GM23338 (cell line): ENCODE results near the gene DLG4. TPM values are rescaled to one million over a fixed set of nuclear protein-coding genes. Genes with fewer than 3 reads are reported as not detected.
A peak's percentile ranks its signal among the peaks of the same experiment; 100 is the strongest.

Experiments
- ATAC-seq: fragments of 200-7000 bp; cut with Tn5 transposase; 3 replicates; pipeline ENCODE4 v1.9.1; 2020
- DNase-seq: peaks from one replicate; pipeline ENCODE4 v3.0.0-alpha.2; 2015; ENCODE audit warnings: low spot score
- H2AFZ ChIP-seq: fragments of 200-600 bp; sonication (generic); 2 replicates; pipeline ENCODE4 v1.8.0; 2016; ENCODE audit warnings: antibody characterized with exemption, mild to moderate bottlenecking, moderate library complexity
- H3F3A ChIP-seq: fragments of 200-600 bp; sonication (generic); replicated peaks from 2 replicates; pipeline ENCODE4 v1.8.0; 2017; ENCODE audit warnings: antibody characterized with exemption, mixed run types, low read depth
- H3K27ac ChIP-seq: fragments of 200-600 bp; sonication (generic); 2 replicates; pipeline ENCODE4 v1.6.1; 2016; ENCODE audit warnings: low read depth
- H3K27me3 ChIP-seq: fragments of 200-600 bp; sonication (generic); 2 replicates; pipeline ENCODE4 v1.8.0; 2016; ENCODE audit warnings: mild to moderate bottlenecking, mixed run types, moderate library complexity; ENCODE audit not compliant: insufficient read depth
- H3K36me3 ChIP-seq: fragments of 200-600 bp; sonication (generic); 2 replicates; pipeline ENCODE4 v1.8.0; 2016; ENCODE audit warnings: mild to moderate bottlenecking; ENCODE audit not compliant: insufficient read depth
- H3K4me1 ChIP-seq: fragments of 200-600 bp; sonication (generic); 2 replicates; pipeline ENCODE4 v1.8.0; 2016; ENCODE audit warnings: mild to moderate bottlenecking, moderate library complexity; ENCODE audit not compliant: insufficient read depth
- H3K4me2 ChIP-seq: fragments of 200-600 bp; sonication (generic); 2 replicates; pipeline ENCODE4 v1.7.1; 2017; ENCODE audit warnings: mixed run types
- H3K4me3 ChIP-seq: fragments of 200-600 bp; sonication (generic); 2 replicates; pipeline ENCODE4 v1.6.1; 2016; ENCODE audit warnings: mixed run types
- H3K79me2 ChIP-seq: fragments of 200-600 bp; sonication (generic); replicated peaks from 2 replicates; pipeline ENCODE4 v1.8.0; 2017; ENCODE audit warnings: mild to moderate bottlenecking; ENCODE audit not compliant: insufficient read depth
- H3K9me2 ChIP-seq: fragments of 200-600 bp; sonication (generic); 2 replicates; pipeline ENCODE4 v1.8.0; 2017; ENCODE audit not compliant: insufficient read depth
- H4K20me1 ChIP-seq: fragments of 200-600 bp; sonication (generic); replicated peaks from 2 replicates; pipeline ENCODE4 v1.8.0; 2017; ENCODE audit warnings: mild to moderate bottlenecking; ENCODE audit not compliant: insufficient read depth
- H3K27ac Mint-ChIP-seq: 2 replicates; pipeline ENCODE4 v1.8.0; 2020; ENCODE audit warnings: inconsistent platforms, mild to moderate bottlenecking, moderate library complexity, mixed read lengths
- H3K27me3 Mint-ChIP-seq: 3 replicates; pipeline ENCODE4 v1.8.0; 2022; ENCODE audit warnings: low read depth, mild to moderate bottlenecking, moderate library complexity, mixed read lengths, inconsistent platforms; ENCODE audit not compliant: insufficient read depth, poor library complexity
- H3K36me3 Mint-ChIP-seq: 3 replicates; pipeline ENCODE4 v1.8.0; 2021; ENCODE audit warnings: low read depth, mild to moderate bottlenecking, inconsistent platforms, moderate library complexity, mixed read lengths
- H3K4me1 Mint-ChIP-seq: 3 replicates; pipeline ENCODE4 v1.8.0; 2020; ENCODE audit warnings: mild to moderate bottlenecking, inconsistent platforms, mixed read lengths
- H3K4me3 Mint-ChIP-seq: 3 replicates; pipeline ENCODE4 v1.8.0; 2021; ENCODE audit warnings: moderate library complexity, mild to moderate bottlenecking, inconsistent platforms, mixed read lengths
- H3K9me3 Mint-ChIP-seq: 3 replicates; pipeline ENCODE4 v1.8.0; 2020; ENCODE audit warnings: moderate library complexity, mild to moderate bottlenecking, inconsistent platforms, mixed read lengths
- CREB1 ChIP-seq: fragments of 250-450 bp; sonication (Bioruptor Pico); IDR thresholded peaks from 2 replicates; pipeline ENCODE4 v1.5.0; 2020; ENCODE audit warnings: low read depth, mild to moderate bottlenecking, moderate library complexity
- CTCF ChIP-seq, 2 experiments: fragments of 200-600 bp in 1 of 2; sonication (generic) in 1 of 2; conservative IDR thresholded peaks; 2 replicates each; pipeline versions ENCODE4 v1.5.1 to v1.6.1; 2016 to 2017; ENCODE audit warnings: antibody characterized with exemption in 2 of 2, low read depth in 2 of 2, mild to moderate bottlenecking in 2 of 2, moderate library complexity in 1 of 2
- ETS1 ChIP-seq: IDR thresholded peaks from 2 replicates; pipeline ENCODE4 v1.6.1; 2016; ENCODE audit warnings: antibody characterized with exemption
- EZH2phosphoT487 ChIP-seq: fragments of 200-600 bp; sonication (generic); IDR thresholded peaks from one replicate; pipeline ENCODE4 v1.8.1; 2018; ENCODE audit warnings: antibody characterized with exemption; ENCODE audit not compliant: unreplicated experiment
- JUNB ChIP-seq: IDR thresholded peaks from one replicate; pipeline ENCODE4 v1.6.1; 2016; ENCODE audit warnings: antibody characterized with exemption; ENCODE audit not compliant: unreplicated experiment
- NANOG ChIP-seq: IDR thresholded peaks from 2 replicates; pipeline ENCODE4 v1.6.1; 2016; ENCODE audit warnings: antibody characterized with exemption, borderline replicate concordance
- POLR2AphosphoS5 ChIP-seq: IDR thresholded peaks from 2 replicates; pipeline ENCODE4 v1.6.1; 2016; ENCODE audit warnings: antibody characterized with exemption, low read depth
- STAT1 ChIP-seq: IDR thresholded peaks from one replicate; pipeline ENCODE4 v1.6.1; 2016; ENCODE audit warnings: antibody characterized with exemption; ENCODE audit not compliant: unreplicated experiment
- ZNF114 ChIP-seq: fragments of 250-450 bp; sonication (Bioruptor Pico); IDR thresholded peaks from 2 replicates; pipeline ENCODE4 v1.5.0; 2020; ENCODE audit warnings: mild to moderate bottlenecking, moderate library complexity
- ZNF331 ChIP-seq: fragments of 250-450 bp; sonication (Bioruptor Pico); IDR thresholded peaks from 2 replicates; pipeline ENCODE4 v1.5.0; 2020; ENCODE audit warnings: low read depth, mild to moderate bottlenecking, moderate library complexity
- ZNF462 ChIP-seq: fragments of 250-450 bp; sonication (Bioruptor Pico); IDR thresholded peaks from 2 replicates; pipeline ENCODE4 v1.5.0; 2020; ENCODE audit warnings: mild to moderate bottlenecking, moderate library complexity
- polyA plus RNA-seq: library from polyadenylated mRNA; unstranded; fragments of >200 nt; fragmentation: Nextera tagmentation; extraction: Ambion mirVana; gene quantifications from 2 replicates; pipeline ENCODE4 v1.2.1, GENCODE V29; 2016
- total RNA-seq: library from RNA; depleted of rRNA; stranded (reverse); fragments of >200 nt; shearing (Covaris generic); gene quantifications from 2 replicates; pipeline ENCODE4 v1.2.3, GENCODE V29; 2014

Gene DLG4
- total and polyA plus RNA-seq, 2 experiments from 2014 or later: 11.1 to 31.0 TPM

GRCh38 chr17:7146115-7146514, 73.5 kb downstream of the DLG4 start:
- Histone ChIP-seq H4K20me1 (no peaks in the 10 kb centered on the region), H3K4me1 (peaks cover 24% of the 10 kb centered on the region), H2AFZ (peak overlapping the region; percentile 28), H3K27ac (peak overlapping the region; percentile 42; the same call in 1 of the 2 replicates), H3K9me2 (no peaks in the 10 kb centered on the region), H3K36me3 (no peaks in the 10 kb centered on the region), H3K4me2 (peak overlapping the region; percentile 54), H3K79me2 (no peaks in the 10 kb centered on the region), H3K4me3 (peak overlapping the region; percentile 27), H3K27me3 (no peaks in the 10 kb centered on the region), H3F3A (no peaks in the 10 kb centered on the region; the same call in 1 of the 2 replicates)
- Mint-ChIP-seq H3K9me3 (no peaks in the 10 kb centered on the region), H3K4me1 (peaks cover 26% of the 10 kb centered on the region), H3K36me3 (no peaks in the 10 kb centered on the region), H3K4me3 (no peak overlapping the region), H3K27ac (peak overlapping the region; percentile 58; the same call in 1 of the 2 replicates), H3K27me3 (peaks cover 4% of the 10 kb centered on the region)
- ATAC-seq (peak; percentile 53), DNase-seq (peak; percentile 74)
- TF ChIP-seq CTCF (conservative IDR thresholded peaks at IDR 0.05; ENCODE audit: low read depth in 2 of 2) (no peak), EZH2phosphoT487 (no peak), ETS1 (no peak), CREB1 (no peak), POLR2AphosphoS5 (no peak), ZNF331 (CRISPR knock-in tag) (no peak), JUNB (no peak), ZNF114 (no peak), STAT1 (no peak), NANOG (no peak)

- Histone ChIP-seq H3K27ac (no peak overlapping the region), H3K4me3 (no peak overlapping the region), H3K79me2 (no peaks in the 10 kb centered on the region), H3K36me3 (no peaks in the 10 kb centered on the region), H3F3A (peaks cover 4% of the 10 kb centered on the region), H3K4me1 (peaks cover 43% of the 10 kb centered on the region), H2AFZ (no peak overlapping the region), H3K9me2 (no peaks in the 10 kb centered on the region), H3K4me2 (no peak overlapping the region), H4K20me1 (no peaks in the 10 kb centered on the region), H3K27me3 (no peaks in the 10 kb centered on the region)
- H3K4me3 Mint-ChIP-seq: no peak overlapping the region
- no peaks in the 10 kb centered on the region for H3K9me3 Mint-ChIP-seq
- H3K27ac Mint-ChIP-seq: no peak overlapping the region
- H3K27me3 Mint-ChIP-seq: peaks cover 11% of the 10 kb centered on the region
- ATAC-seq (no peak; the same call in 2 of the 3 replicates), DNase-seq (peak; percentile 66)
- no peaks in the 10 kb centered on the region for H3K36me3 Mint-ChIP-seq
- peaks cover 44% of the 10 kb centered on the region for H3K4me1 Mint-ChIP-seq
- TF ChIP-seq EZH2phosphoT487 (no peak), CREB1 (no peak), ZNF331 (CRISPR knock-in tag) (no peak), STAT1 (no peak), ZNF462 (CRISPR knock-in tag) (no peak)
These were observed 75.4 kb downstream of the DLG4 start for GRCh38 chr17:7144213-7144612.
